Subcutaneous abdominal adipose tissue (tissue), 5 donors: Measurements from ENCODE around the gene USHBP1.
"Not testable (repeated sequence)": the region's sequence is repeated elsewhere in the genome, so short reads cannot be mapped to it uniquely, and the experiment has no call there.

Experiments used
- H3K27ac ChIP-seq: one replicate; pipeline ENCODE4 v1.7.0; 2013; ENCODE audit warnings: low read depth, mild to moderate bottlenecking, inconsistent platforms, low read length, moderate library complexity
- H3K27me3 ChIP-seq, 5 donors: one replicate each; pipeline ENCODE4 v1.7.0; 2013; ENCODE audit warnings: low read length in 5 of 5, inconsistent platforms in 1 of 5; ENCODE audit not compliant: control insufficient read depth in 5 of 5, insufficient read depth in 4 of 5
- H3K36me3 ChIP-seq, 5 donors: one replicate each; pipeline ENCODE4 v1.7.0; 2013; ENCODE audit warnings: low read length in 5 of 5; ENCODE audit not compliant: control insufficient read depth in 5 of 5, insufficient read depth in 5 of 5
- H3K4me1 ChIP-seq, 5 donors: one replicate each; pipeline ENCODE4 v1.7.0; 2013; ENCODE audit warnings: low read length in 5 of 5, mild to moderate bottlenecking in 3 of 5, moderate library complexity in 1 of 5; ENCODE audit not compliant: control insufficient read depth in 5 of 5, insufficient read depth in 5 of 5
- H3K4me3 ChIP-seq, 5 donors: one replicate each; pipeline ENCODE4 v1.7.0; 2013; ENCODE audit warnings: low read length in 5 of 5, low read depth in 1 of 5
- H3K9ac ChIP-seq, 5 donors: one replicate each; pipeline ENCODE4 v1.7.0; 2013; ENCODE audit warnings: low read length in 5 of 5, mild to moderate bottlenecking in 4 of 5, moderate library complexity in 3 of 5
- H3K9me3 ChIP-seq, 5 donors: one replicate each; pipeline ENCODE4 v1.7.0; 2013; ENCODE audit warnings: low read length in 5 of 5; ENCODE audit not compliant: control insufficient read depth in 5 of 5
- donor health status: healthy.
- donor health status: healthy.
- donor health status: healthy.
- donor health status: healthy.
- donor health status: healthy.

Gene USHBP1

GRCh38 chr19:17283504-17283996 is 19.0 kb upstream of the USHBP1 start:
- H3K27ac ChIP-seq: no peak overlapping the region
- no peak overlapping the region for H3K4me3 ChIP-seq
- no peaks in the 10 kb centered on the region for H3K9me3 ChIP-seq
- H3K27me3 ChIP-seq: peaks cover 0 to 17% (median 14%) of the 10 kb centered on the region in 5 donors
- H3K36me3 ChIP-seq: peaks cover 0 to 10% (median 8%) of the 10 kb centered on the region in 5 donors
- no peak overlapping the region for H3K9ac ChIP-seq
- H3K4me1 ChIP-seq: peaks cover 0 to 19% (median 17%) of the 10 kb centered on the region in 5 donors

DNA sequence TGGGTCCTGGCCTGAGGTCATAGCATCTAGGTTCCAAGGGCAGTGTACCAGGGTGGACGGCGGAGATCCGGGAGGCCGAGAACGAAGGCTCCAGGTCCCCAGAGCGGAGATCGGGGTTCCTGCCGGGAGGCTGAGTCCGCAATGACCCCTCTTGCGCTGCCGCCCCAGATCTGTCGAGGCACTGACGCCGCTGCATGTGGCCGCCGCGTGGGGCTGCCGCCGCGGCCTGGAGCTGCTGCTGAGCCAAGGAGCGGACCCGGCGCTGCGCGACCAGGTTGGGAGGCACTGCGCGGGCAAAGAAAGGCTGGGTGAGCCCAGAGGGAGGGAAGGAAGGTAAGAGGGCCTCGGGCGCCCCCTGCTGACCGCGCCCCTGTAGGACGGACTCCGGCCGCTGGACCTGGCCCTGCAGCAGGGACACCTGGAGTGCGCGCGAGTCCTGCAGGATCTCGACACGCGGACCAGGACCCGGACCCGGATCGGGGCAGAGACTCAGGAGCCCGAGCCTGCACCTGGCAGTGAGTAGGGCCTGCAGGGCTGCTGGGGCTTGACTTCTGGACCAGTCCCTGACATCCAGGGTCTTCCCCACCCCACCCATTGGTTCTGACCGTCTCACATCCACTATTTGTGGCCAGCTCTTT is 18.1 kb upstream of the USHBP1 start:
- Histone ChIP-seq H3K9ac (peak overlapping the region in 2 of 5 donors; percentile 47 to 52), H3K4me3 (peak overlapping the region in 3 of 5 donors; percentile 34 to 64 (median 50))

DNA sequence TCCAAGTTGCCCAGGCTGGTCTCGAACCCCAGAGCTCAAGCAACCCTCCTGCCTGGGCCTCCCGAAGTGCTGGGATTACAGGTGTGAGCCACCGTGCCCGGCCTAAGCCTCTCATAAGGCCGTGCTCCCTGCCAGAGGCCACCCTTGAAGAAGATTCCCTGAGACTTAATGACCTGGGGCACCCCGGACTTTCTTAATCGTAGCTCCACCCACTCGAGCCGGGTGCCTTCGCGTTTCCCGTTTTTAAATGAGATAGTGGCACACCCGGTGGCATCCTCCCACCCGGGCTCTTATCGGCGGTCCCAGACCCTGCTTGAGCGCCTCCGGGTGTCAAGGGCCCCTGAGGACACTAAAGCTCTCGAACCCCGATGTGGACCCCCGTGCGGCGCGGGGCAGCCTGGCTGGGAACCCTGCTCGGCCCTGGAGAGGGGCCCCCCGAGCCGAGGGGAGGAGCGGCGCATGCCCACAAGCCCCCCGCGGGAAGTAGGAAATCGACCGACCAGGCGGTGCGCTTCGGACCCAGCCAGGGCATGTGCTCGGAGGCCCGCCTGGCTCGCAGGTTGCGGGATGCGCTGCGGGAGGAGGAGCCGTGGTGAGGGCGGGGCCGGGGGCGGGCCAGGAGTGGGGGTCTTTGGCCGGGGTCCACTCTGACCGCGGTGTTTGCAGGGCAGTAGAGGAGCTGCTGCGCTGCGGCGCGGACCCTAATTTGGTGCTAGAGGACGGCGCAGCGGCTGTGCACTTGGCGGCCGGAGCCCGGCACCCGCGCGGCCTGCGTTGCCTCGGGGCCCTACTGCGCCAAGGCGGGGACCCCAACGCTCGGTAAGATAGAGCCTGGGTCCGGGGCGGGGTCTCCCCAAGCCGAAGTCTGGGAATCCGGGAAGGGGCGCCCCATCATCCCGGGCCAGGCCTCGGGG is 17.1 kb upstream of the USHBP1 start, which contains the start of gene ANKLE1:
Gene ANKLE1, plus strand, starts transcription at position 511 of the 914 bp plus-strand sequence. Its CDS starts 20 bp downstream, at position 531.
- H3K36me3 ChIP-seq: peaks cover 0 to 21% (median 18%) of the 10 kb centered on the region in 5 donors
- H3K9me3 ChIP-seq: no peaks in the 10 kb centered on the region
- peaks cover 0 to 17% (median 14%) of the 10 kb centered on the region in 5 donors for H3K27me3 ChIP-seq
- peaks cover 0 to 19% (median 17%) of the 10 kb centered on the region in 5 donors for H3K4me1 ChIP-seq
- peak within 1 kb of the TSS in 3 of 5 donors; percentile 34 to 64 (median 50) for H3K4me3 ChIP-seq
- H3K9ac ChIP-seq: peak within 1 kb of the TSS in 3 of 5 donors; percentile 32 to 52 (median 47)
- H3K27ac ChIP-seq: no peak within 1 kb of the TSS

More for the DNA sequence above, 18.1 kb upstream of the USHBP1 start:
- peaks cover 0 to 19% (median 17%) of the 10 kb centered on the region in 5 donors for H3K4me1 ChIP-seq
- no peaks in the 10 kb centered on the region for H3K9me3 ChIP-seq
- no peak overlapping the region for H3K27ac ChIP-seq
- H3K36me3 ChIP-seq: peaks cover 0 to 11% (median 10%) of the 10 kb centered on the region in 5 donors
- H3K27me3 ChIP-seq: peaks cover 0 to 17% (median 14%) of the 10 kb centered on the region in 5 donors

- Histone ChIP-seq H3K27ac (no peak overlapping the region), H3K4me1 (peaks cover 0 to 19% (median 17%) of the 10 kb centered on the region in 5 donors), H3K36me3 (peaks cover 0 to 41% (median 37%) of the 10 kb centered on the region in 5 donors), H3K27me3 (peaks cover 0 to 17% (median 14%) of the 10 kb centered on the region in 5 donors), H3K9ac (no peak overlapping the region), H3K9me3 (no peaks in the 10 kb centered on the region), H3K4me3 (no peak overlapping the region)
Observed at GRCh38 chr19:17279436-17279835, 14.9 kb upstream of the USHBP1 start.

DNA sequence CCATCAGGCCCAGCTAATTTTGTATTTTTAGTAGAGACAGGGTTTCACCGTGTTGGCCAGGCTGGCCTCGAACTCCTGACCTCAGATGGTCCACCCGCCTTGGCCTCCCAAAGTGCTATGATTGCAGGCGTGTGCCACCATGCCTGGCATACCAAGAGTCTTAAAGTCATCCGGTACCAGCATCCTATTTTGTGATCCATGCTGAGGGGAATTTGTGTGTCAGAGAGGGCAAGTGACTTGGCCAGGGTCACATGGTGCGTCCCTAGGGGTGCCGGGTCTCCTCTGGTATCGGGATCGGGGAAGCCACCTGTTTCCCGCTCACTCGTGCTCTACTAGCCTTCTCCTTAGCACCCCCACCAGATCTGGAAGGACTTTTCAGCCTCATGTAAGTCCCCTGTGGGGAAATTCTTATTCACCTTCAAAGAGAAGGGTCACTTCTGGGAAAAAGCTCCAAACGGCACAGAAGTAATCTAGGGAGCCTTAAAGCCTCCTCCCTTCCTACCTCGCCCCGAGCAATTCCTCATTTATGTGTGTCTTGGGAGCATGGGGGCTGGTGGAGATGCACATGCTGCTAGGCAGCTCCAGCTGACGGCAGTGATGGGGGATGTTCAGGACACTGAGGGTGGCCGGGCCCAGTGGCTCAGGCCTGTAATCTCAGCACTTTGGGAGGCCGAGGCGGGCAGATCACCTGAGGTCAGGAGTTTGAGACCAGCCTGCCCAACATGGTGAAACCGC is 11.1 kb upstream of the USHBP1 start:
- no peak overlapping the region for H3K9ac ChIP-seq
- H3K4me3 ChIP-seq: no peak overlapping the region
- H3K9me3 ChIP-seq: no peaks in the 10 kb centered on the region
- no peaks in the 10 kb centered on the region for H3K4me1 ChIP-seq
- H3K27ac ChIP-seq: no peak overlapping the region
- H3K27me3 ChIP-seq: no peaks in the 10 kb centered on the region
- peaks cover 0 to 71% (median 57%) of the 10 kb centered on the region in 5 donors for H3K36me3 ChIP-seq

DNA sequence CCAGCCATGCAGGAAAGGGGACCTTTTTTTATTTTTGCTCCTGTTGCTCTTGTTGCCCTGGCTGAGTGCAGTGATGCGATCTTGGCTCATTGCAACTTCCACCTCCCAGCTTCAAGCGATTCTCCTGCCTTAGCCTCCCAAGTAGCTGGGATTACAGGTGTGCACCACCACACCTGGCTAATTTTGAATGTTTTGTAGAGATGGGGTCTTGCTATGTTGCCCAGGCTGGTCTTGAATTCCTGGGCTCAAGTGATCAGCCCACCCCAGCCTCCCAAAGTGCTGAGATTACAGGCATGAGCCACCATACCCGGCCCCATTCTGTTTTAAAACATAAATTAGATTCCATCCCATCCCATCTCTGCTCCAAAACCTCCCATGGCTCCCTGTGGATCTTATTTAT is 10.3 kb upstream of the USHBP1 start:
- not testable (repeated sequence) for H3K4me3 ChIP-seq, H3K9me3 ChIP-seq, H3K9ac ChIP-seq, H3K27me3 ChIP-seq, H3K27ac ChIP-seq, H3K4me1 ChIP-seq
- peaks cover 0 to 77% (median 60%) of the 10 kb centered on the region in 5 donors for H3K36me3 ChIP-seq

GRCh38 chr19:17268754-17269153 is 4.2 kb upstream of the USHBP1 start:
- H3K4me3 ChIP-seq: no peak overlapping the region
- H3K27ac ChIP-seq: no peak overlapping the region
- no peaks in the 10 kb centered on the region for H3K27me3 ChIP-seq
- H3K9ac ChIP-seq: no peak overlapping the region
- peaks cover 0 to 38% (median 17%) of the 10 kb centered on the region in 5 donors for H3K36me3 ChIP-seq
- peaks cover 5 to 24% (median 14%) of the 10 kb centered on the region in 5 donors for H3K4me1 ChIP-seq
- H3K9me3 ChIP-seq: no peaks in the 10 kb centered on the region

GRCh38 chr19:17266975-17267788 is 2.6 kb upstream of the USHBP1 start, which contains the start of gene BABAM1:
TSS of gene BABAM1 (plus strand) at chr19:17267443. CDS start at chr19:17268807, 1,364 bp downstream.
- peak within 1 kb of the TSS; percentile 86 for H3K27ac ChIP-seq
- peaks cover 0 to 29% (median 12%) of the 10 kb centered on the region in 5 donors for H3K36me3 ChIP-seq
- peaks cover 5 to 33% (median 14%) of the 10 kb centered on the region in 5 donors for H3K4me1 ChIP-seq

GRCh38 chr19:17266589-17266974 is 2.0 kb upstream of the USHBP1 start:
- peak overlapping the region in 1 of 5 donors; percentile 11 for H3K4me3 ChIP-seq

More at GRCh38 chr19:17266975-17267788, 2.6 kb upstream of the USHBP1 start, which contains the start of gene BABAM1:
- peak within 1 kb of the TSS; percentile 60 to 95 (median 86) for H3K9ac ChIP-seq
- H3K27me3 ChIP-seq: no peaks in the 10 kb centered on the region
- peak within 1 kb of the TSS; percentile 86 to 98 (median 98) for H3K4me3 ChIP-seq
- H3K9me3 ChIP-seq: no peaks in the 10 kb centered on the region

More at GRCh38 chr19:17266589-17266974, 2.0 kb upstream of the USHBP1 start:
- Histone ChIP-seq H3K27ac (no peak overlapping the region), H3K9me3 (no peaks in the 10 kb centered on the region), H3K27me3 (no peaks in the 10 kb centered on the region), H3K9ac (no peak overlapping the region), H3K36me3 (peaks cover 0 to 23% (median 9%) of the 10 kb centered on the region in 5 donors), H3K4me1 (peaks cover 5 to 34% (median 14%) of the 10 kb centered on the region in 5 donors)
